ENCODE data around the gene DYSF.

GRCh38 chr2:71620116-71620515 lies 166.8 kb downstream of the DYSF start:
- no peak for TF ChIP-seq CTCF (optimal IDR thresholded peaks at IDR 0.05 in 1 of 3, IDR thresholded peaks at IDR 0.05 in 1 of 3, conservative IDR thresholded peaks at IDR 0.05 in 1 of 3; ENCODE audit: extremely low read depth in 1 of 3, insufficient read depth in 2 of 3, low read length in 3 of 3)
- no peak for TF ChIP-seq EZH2 (IDR thresholded peaks at IDR 0.05; ENCODE audit: low read length)

All from keratinocyte (primary cell).